Kidney (tissue), 14 donors: ENCODE measurements around the gene NXNL1. TPM values are rescaled to one million over a fixed set of nuclear protein-coding genes. Genes with fewer than 3 reads are reported as not detected.
A peak's percentile ranks its signal among the peaks of the same experiment; 100 is the strongest.

Experiments used
- DNase-seq, 5 donors: peaks; one replicate each; pipeline ENCODE4 v3.0.0-alpha.2; 2013 to 2020
- FAIRE-seq: peaks from 2 replicates; lab custom pipeline; 2012; peaks lifted over from hg19 to GRCh38; lab: Jason Lieb, UNC
- H3K27ac ChIP-seq, 2 donors: one replicate each; pipeline ENCODE4 v1.7.0; 2013; ENCODE audit warnings: low read depth in 2 of 2, low read length in 2 of 2, inconsistent platforms in 1 of 2
- H3K27me3 ChIP-seq: one replicate; pipeline ENCODE4 v1.7.1; 2013; ENCODE audit warnings: low read length, inconsistent platforms; ENCODE audit not compliant: control insufficient read depth, insufficient read depth
- H3K36me3 ChIP-seq, 3 donors: one replicate each; pipeline versions ENCODE4 v1.7.0 to v1.7.1; 2013; ENCODE audit warnings: low read length in 3 of 3, control low read depth in 1 of 3, inconsistent platforms in 1 of 3; ENCODE audit not compliant: insufficient read depth in 3 of 3, control insufficient read depth in 2 of 3
- H3K4me1 ChIP-seq, 3 donors: one replicate each; pipeline versions ENCODE4 v1.7.0 to v1.7.1; 2013; ENCODE audit warnings: low read length in 3 of 3, inconsistent platforms in 1 of 3, low read depth in 1 of 3; ENCODE audit not compliant: control insufficient read depth in 2 of 3, insufficient read depth in 2 of 3
- H3K4me3 ChIP-seq, 3 donors: one replicate each; pipeline versions ENCODE4 v1.7.0 to v1.8.1; 2013; ENCODE audit warnings: low read length in 3 of 3, control low read depth in 1 of 3, inconsistent platforms in 1 of 3
- H3K9ac ChIP-seq, 3 donors: one replicate each; pipeline versions ENCODE4 v1.7.0 to v1.7.1; 2013; ENCODE audit warnings: low read length in 3 of 3, control low read depth in 1 of 3, inconsistent platforms in 1 of 3
- H3K9me3 ChIP-seq, 3 donors: one replicate each; pipeline versions ENCODE4 v1.7.0 to v1.7.1; 2013; ENCODE audit warnings: low read length in 3 of 3, control low read depth in 1 of 3, inconsistent platforms in 1 of 3; ENCODE audit not compliant: control insufficient read depth in 2 of 3, insufficient read depth in 1 of 3
- intact Hi-C: fragments of 100-400 bp; cut with DNase I; formaldehyde crosslinking; loops from one replicate; pipeline ENCODE4 v1.11.1; 2022
- polyA plus RNA-seq: library from polyadenylated mRNA; stranded (reverse); fragments of 350-450 nt; fragmentation: Illumina TruSeq; extraction: RNeasy Lipid Tissue Mini Kit (QIAGEN cat#74804); gene quantifications from one replicate; pipeline ENCODE4 v1.2.3, GENCODE V29; 2014; ENCODE audit warnings: low read depth, low replicate concordance; ENCODE audit not compliant: insufficient read depth
- total RNA-seq: library from RNA; stranded (reverse); fragmentation: NEBNext Ultra II Directional; extraction: Animal tissue kit (Norgen Biotek cat#: 25700); gene quantifications from one replicate; pipeline ENCODE4 v1.2.1, GENCODE V29; 2021
- TF ChIP-seq, protein P1 (sequence below): IDR thresholded peaks from 3 replicates; pipeline ENCODE4 v1.5.1; 2012; ENCODE audit warnings: mild to moderate bottlenecking, moderate library complexity, borderline replicate concordance; ENCODE audit not compliant: insufficient read depth; ENCODE audit errors: extremely low read depth
- donor health status: control.
- donor health status: control.
- donor health status: control.
- donor health status: control.
- donor health status: control.
- donor health status: DM: yes; HTN: yes; CAD: no.
- donor health status: Normal renal cell carcinoma (clear cell type).

Gene NXNL1
- total and polyA plus RNA-seq, 2 donors from 2014 or later, result not detected

- Histone ChIP-seq H3K27ac (no peak overlapping the region), H3K36me3 (no peaks in the 10 kb centered on the region), H3K9me3 (no peaks in the 10 kb centered on the region), H3K4me3 (no peak overlapping the region), H3K27me3 (no peaks in the 10 kb centered on the region), H3K4me1 (peaks cover 0 to 10% (median 3%) of the 10 kb centered on the region in 3 donors), H3K9ac (no peak overlapping the region)
- TF ChIP-seq, protein P1, sequence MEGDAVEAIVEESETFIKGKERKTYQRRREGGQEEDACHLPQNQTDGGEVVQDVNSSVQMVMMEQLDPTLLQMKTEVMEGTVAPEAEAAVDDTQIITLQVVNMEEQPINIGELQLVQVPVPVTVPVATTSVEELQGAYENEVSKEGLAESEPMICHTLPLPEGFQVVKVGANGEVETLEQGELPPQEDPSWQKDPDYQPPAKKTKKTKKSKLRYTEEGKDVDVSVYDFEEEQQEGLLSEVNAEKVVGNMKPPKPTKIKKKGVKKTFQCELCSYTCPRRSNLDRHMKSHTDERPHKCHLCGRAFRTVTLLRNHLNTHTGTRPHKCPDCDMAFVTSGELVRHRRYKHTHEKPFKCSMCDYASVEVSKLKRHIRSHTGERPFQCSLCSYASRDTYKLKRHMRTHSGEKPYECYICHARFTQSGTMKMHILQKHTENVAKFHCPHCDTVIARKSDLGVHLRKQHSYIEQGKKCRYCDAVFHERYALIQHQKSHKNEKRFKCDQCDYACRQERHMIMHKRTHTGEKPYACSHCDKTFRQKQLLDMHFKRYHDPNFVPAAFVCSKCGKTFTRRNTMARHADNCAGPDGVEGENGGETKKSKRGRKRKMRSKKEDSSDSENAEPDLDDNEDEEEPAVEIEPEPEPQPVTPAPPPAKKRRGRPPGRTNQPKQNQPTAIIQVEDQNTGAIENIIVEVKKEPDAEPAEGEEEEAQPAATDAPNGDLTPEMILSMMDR, result no peak
- FAIRE-seq (no peak), DNase-seq (no peak)
- intact Hi-C loops, result no loop called here
These were observed 37.1 kb downstream of the NXNL1 start for GRCh38 chr19:17423429-17424208.

DNA sequence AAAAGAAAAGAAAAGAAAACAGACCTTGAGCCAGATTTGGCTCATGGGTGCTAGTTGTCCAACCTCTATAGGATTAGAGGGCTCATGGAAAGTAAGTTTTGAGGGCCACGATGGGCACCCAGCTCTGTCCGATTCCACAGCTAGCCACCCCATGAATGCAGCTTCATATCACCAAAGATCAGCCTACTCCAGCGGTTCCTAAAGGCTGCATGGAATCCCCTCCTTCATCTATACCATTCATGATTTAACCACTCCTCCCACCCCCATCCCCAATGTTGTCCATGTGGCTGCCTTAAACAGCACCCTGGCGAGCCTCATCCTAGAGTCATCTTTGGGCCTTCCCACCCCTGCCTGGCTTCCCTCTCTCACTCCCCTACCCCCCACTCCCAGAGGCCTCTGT, 38.8 kb downstream of the NXNL1 start:
- DNase-seq (no peak), FAIRE-seq (no peak)
- Histone ChIP-seq H3K4me1 (peaks cover 0 to 10% (median 3%) of the 10 kb centered on the region in 3 donors), H3K27me3 (no peaks in the 10 kb centered on the region), H3K36me3 (no peaks in the 10 kb centered on the region), H3K9ac (no peak overlapping the region), H3K27ac (no peak overlapping the region), H3K9me3 (no peaks in the 10 kb centered on the region), H3K4me3 (no peak overlapping the region)
- TF ChIP-seq, protein P1, result no peak
- intact Hi-C loops, result no loop called here

DNA sequence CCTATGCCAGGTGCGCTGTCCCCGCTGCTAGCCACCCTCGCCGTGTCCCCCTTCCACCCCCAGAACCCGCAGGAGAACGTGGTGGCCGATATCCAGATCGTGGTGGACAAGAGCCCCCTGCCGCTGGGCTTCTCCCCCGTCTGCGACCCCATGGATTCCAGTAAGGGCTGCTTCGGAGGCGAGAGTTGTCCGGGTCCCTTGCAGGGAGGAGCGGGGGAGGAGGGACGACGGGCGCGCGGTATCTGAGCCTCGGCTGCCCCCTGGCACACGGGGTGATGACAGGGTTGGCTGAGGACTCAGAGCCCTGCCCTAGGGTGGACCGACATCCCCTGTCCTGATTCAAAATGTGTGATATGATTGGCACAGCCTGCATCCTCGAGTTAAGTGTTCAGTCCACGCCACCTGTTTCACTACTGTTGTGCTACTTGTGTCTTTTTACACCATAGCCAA, 40.2 kb downstream of the NXNL1 start:
- TF ChIP-seq, protein P1, result no peak
- intact Hi-C loops, result no loop called here
- Histone ChIP-seq H3K27me3 (no peaks in the 10 kb centered on the region), H3K9me3 (no peaks in the 10 kb centered on the region), H3K27ac (peak overlapping the region in 1 of 2 donors; percentile 23), H3K9ac (peak overlapping the region; percentile 29 to 71 (median 38)), H3K36me3 (no peaks in the 10 kb centered on the region), H3K4me1 (peaks cover 0 to 10% (median 3%) of the 10 kb centered on the region in 3 donors), H3K4me3 (peak overlapping the region; percentile 73 to 85 (median 84))
- FAIRE-seq (no peak), DNase-seq (peak; percentile 78 to 87 (median 85))
